Parathyroid adenoma (tissue), 2 donors: ENCODE measurements around the gene STAT1.

Source experiments
- H2AFZ ChIP-seq: fragments of 300-600 bp; sonication (generic); one replicate; pipeline ENCODE4 v1.7.0; 2017; ENCODE audit warnings: antibody characterized with exemption, mild to moderate bottlenecking
- H3K27ac ChIP-seq: fragments of 300-600 bp; sonication (generic); one replicate; pipeline ENCODE4 v1.7.0; 2017
- H3K27me3 ChIP-seq: fragments of 300-600 bp; sonication (generic); one replicate; pipeline ENCODE4 v1.7.0; 2017; ENCODE audit warnings: low read length; ENCODE audit not compliant: control insufficient read depth, insufficient read depth
- H3K36me3 ChIP-seq: fragments of 300-600 bp; sonication (generic); one replicate; pipeline ENCODE4 v1.7.0; 2017; ENCODE audit warnings: low read length; ENCODE audit not compliant: control insufficient read depth, insufficient read depth
- H3K4me1 ChIP-seq: fragments of 300-600 bp; sonication (generic); one replicate; pipeline ENCODE4 v1.7.0; 2017; ENCODE audit warnings: control low read depth
- H3K4me2 ChIP-seq: fragments of 300-600 bp; sonication (generic); one replicate; pipeline ENCODE4 v1.7.0; 2017; ENCODE audit warnings: low read length
- H3K4me3 ChIP-seq: fragments of 300-600 bp; sonication (generic); one replicate; pipeline ENCODE4 v1.7.0; 2017; ENCODE audit warnings: low read depth, low read length
- H3K79me2 ChIP-seq: fragments of 300-600 bp; sonication (generic); one replicate; pipeline ENCODE4 v1.7.0; 2017; ENCODE audit warnings: control low read depth
- H3K9ac ChIP-seq: fragments of 300-600 bp; sonication (generic); one replicate; pipeline ENCODE4 v1.7.0; 2017; ENCODE audit warnings: mild to moderate bottlenecking
- H3K9me3 ChIP-seq: fragments of 300-600 bp; sonication (generic); one replicate; pipeline ENCODE4 v1.7.0; 2017; ENCODE audit warnings: low read length; ENCODE audit not compliant: control insufficient read depth
- CTCF ChIP-seq: fragments of 300-600 bp; sonication (generic); IDR thresholded peaks from one replicate; pipeline ENCODE4 v1.7.0; 2017; ENCODE audit warnings: antibody characterized with exemption, mild to moderate bottlenecking
- donor health status: primary hyperparathyroidism.

Gene STAT1

DNA sequence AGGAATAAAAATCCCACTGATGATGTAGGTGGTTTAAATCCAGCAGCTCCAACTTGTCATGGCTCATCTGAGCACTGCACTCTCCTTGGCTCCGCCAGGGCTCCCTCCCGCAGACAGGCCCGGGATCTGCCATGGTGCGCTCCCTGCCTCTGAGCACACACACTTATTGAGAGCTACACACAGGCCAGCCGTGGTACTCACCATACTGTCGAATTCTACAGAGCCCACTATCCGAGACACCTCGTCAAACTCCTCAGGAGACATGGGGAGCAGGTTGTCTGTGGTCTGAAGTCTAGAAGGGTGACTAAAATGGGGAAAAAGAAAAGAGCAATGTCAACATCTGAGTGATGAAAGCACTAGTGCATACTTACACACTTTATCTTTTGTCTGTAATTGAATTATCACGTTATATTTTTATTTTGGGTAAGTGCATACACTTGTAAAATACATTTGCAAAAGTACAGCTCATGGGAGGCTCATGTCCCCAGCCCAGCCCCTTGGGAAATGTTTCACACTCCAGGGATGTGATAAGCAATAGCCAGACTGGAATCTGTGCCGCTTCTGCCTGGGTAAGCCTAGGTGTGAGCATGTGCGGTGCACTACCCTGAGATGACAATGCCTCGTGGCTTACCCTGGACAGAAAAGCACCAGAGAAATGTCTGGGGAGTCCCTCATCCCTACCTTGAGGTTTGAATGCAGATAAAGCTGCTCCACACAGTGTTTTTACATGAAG lies 39.2 kb downstream of the STAT1 start:
- Histone ChIP-seq H3K4me2 (peak overlapping the region; percentile 3), H3K9me3 (no peaks in the 10 kb centered on the region), H2AFZ (peak overlapping the region; percentile 75), H3K36me3 (peaks cover 7% of the 10 kb centered on the region), H3K9ac (no peak overlapping the region), H3K4me3 (no peak overlapping the region), H3K27ac (peak overlapping the region; percentile 84), H3K27me3 (no peaks in the 10 kb centered on the region), H3K4me1 (peaks cover 40% of the 10 kb centered on the region), H3K79me2 (no peaks in the 10 kb centered on the region)
- no peak for TF ChIP-seq CTCF

DNA sequence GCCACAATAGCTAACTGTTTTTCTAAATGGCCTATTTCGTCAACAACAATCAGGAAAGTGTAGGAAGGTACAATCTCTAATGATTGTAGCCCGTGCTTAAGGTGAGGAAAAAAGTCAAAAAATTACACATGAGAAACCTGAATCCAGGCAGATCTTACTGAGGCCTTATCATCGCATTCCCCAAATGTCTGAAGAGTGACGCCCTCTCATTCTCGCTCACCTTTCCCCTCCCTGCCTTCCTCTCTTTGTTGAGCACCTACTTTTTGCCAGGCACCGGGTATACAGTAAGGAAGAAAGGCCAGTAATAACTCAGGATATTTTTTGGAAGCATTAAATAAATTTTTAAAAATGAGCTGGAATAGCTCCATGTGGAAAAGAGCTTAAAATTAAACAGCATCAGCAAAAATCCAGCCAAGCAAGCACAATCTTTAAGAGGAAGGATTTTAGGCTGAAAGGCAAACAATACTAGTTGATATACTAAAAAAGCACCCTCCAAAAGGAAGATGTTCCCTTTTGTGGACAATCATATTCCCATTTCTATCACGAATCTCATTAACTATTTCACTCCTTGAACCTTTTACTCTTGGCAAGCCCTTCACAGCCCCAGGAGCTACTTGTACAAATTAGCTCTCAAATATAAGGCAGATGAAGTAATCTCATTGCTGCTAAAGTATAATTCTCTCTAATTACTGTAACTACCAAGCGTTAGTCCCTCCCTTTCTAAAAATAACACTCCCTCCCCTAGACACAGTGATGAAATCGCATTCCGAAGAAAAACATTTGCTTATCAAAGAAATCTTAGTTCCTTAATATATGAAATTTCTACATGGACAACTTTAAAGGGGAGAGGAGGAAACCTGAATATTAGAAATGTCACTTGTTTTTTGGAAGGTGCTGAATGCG lies 40.0 kb downstream of the STAT1 start:
- Histone ChIP-seq H3K27ac (peak overlapping the region; percentile 84), H3K9me3 (no peaks in the 10 kb centered on the region), H3K4me3 (peak overlapping the region; percentile 18), H2AFZ (peak overlapping the region; percentile 75), H3K36me3 (peaks cover 7% of the 10 kb centered on the region), H3K4me2 (peak overlapping the region; percentile 3), H3K9ac (no peak overlapping the region), H3K79me2 (no peaks in the 10 kb centered on the region), H3K4me1 (peaks cover 32% of the 10 kb centered on the region), H3K27me3 (no peaks in the 10 kb centered on the region)
- no peak for TF ChIP-seq CTCF

DNA sequence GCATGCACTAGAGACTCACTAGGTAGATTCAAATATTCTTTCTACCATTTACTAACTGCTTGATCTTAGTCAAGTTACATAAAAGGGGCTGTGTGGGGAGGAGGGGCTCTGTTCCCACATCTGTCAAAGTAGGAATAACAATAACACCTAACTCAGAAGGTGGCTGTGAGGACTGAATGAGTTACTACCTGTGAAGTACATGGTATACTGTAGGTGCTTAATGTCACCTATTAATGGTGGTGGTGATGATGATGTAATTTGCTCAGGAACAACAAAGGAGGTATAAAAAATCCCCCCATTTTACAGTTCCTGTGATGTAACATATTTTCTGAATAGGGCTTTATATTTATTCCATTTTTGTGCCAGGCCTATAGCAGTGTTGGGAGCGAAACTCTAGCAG lies 40.7 kb downstream of the STAT1 start:
- H3K9me3 ChIP-seq: no peaks in the 10 kb centered on the region
- H3K27me3 ChIP-seq: no peaks in the 10 kb centered on the region
- no peak for TF ChIP-seq CTCF
- peaks cover 7% of the 10 kb centered on the region for H3K36me3 ChIP-seq
- peaks cover 24% of the 10 kb centered on the region for H3K4me1 ChIP-seq
- H3K27ac ChIP-seq: peak overlapping the region; percentile 84
- H3K79me2 ChIP-seq: no peaks in the 10 kb centered on the region
- no peak overlapping the region for H3K4me3 ChIP-seq
- H3K9ac ChIP-seq: no peak overlapping the region
- H3K4me2 ChIP-seq: peak overlapping the region; percentile 3
- H2AFZ ChIP-seq: no peak overlapping the region

GRCh38 chr2:190972846-190973245 lies 41.1 kb downstream of the STAT1 start:
- Histone ChIP-seq H3K79me2 (no peaks in the 10 kb centered on the region), H3K27me3 (no peaks in the 10 kb centered on the region), H3K4me2 (no peak overlapping the region), H2AFZ (no peak overlapping the region), H3K9me3 (no peaks in the 10 kb centered on the region), H3K4me3 (no peak overlapping the region), H3K27ac (no peak overlapping the region), H3K4me1 (peaks cover 20% of the 10 kb centered on the region), H3K36me3 (peaks cover 4% of the 10 kb centered on the region), H3K9ac (no peak overlapping the region)
- no peak for TF ChIP-seq CTCF
